T-helper 17 cell (primary cell): ENCODE data around the gene GBX2. TPM values are rescaled to one million over a fixed set of nuclear protein-coding genes. Genes with fewer than 3 reads are reported as not detected.

Experiments
- ATAC-seq: fragments of 150-1000 bp; cut with Tn5 transposase; 2 replicates; pipeline ENCODE4 v1.10.0; 2021; ENCODE audit warnings: mild to moderate bottlenecking, moderate library complexity
- DNase-seq, 3 donors: peaks; one replicate each; pipeline versions ENCODE4 v3.0.0 to v3.0.0-alpha.2; 2020 to 2021
- H3K9me3 ChIP-seq: one replicate; pipeline ENCODE4 v1.7.0; 2013; ENCODE audit warnings: low read length, mild to moderate bottlenecking; ENCODE audit not compliant: control insufficient read depth, poor library complexity, severe bottlenecking
- H3K27ac Mint-ChIP-seq: one replicate; pipeline ENCODE4 v1.8.0; 2022; ENCODE audit warnings: mild to moderate bottlenecking, moderate library complexity, mixed read lengths
- H3K27me3 Mint-ChIP-seq: one replicate; pipeline ENCODE4 v1.8.0; 2022; ENCODE audit warnings: mixed read lengths
- H3K36me3 Mint-ChIP-seq: one replicate; pipeline ENCODE4 v1.8.0; 2022; ENCODE audit warnings: low read depth, mixed read lengths
- H3K4me1 Mint-ChIP-seq: one replicate; pipeline ENCODE4 v1.8.0; 2022; ENCODE audit warnings: mild to moderate bottlenecking, mixed read lengths
- H3K4me3 Mint-ChIP-seq: one replicate; pipeline ENCODE4 v1.8.0; 2022; ENCODE audit warnings: mild to moderate bottlenecking, moderate library complexity, mixed read lengths
- total RNA-seq, 4 donors: library from RNA in 2 of 4; stranded (reverse) in 2 of 4; gene quantifications; one replicate each; pipeline ENCODE4 v1.2.3 and lab custom pipeline; 2022 to 2026

The GBX2 gene
- total RNA-seq, 2 donors from 2014 or later, result not detected

- H3K9me3 ChIP-seq, result no peaks in the 10 kb centered on the region
- no peak overlapping the region for H3K4me3 Mint-ChIP-seq
- ATAC-seq (no peak), DNase-seq (no peak)
- H3K36me3 Mint-ChIP-seq, result no peaks in the 10 kb centered on the region
- peaks cover 16% of the 10 kb centered on the region for H3K27me3 Mint-ChIP-seq
- H3K4me1 Mint-ChIP-seq, result no peaks in the 10 kb centered on the region
- H3K27ac Mint-ChIP-seq, result no peak overlapping the region
Measured at GRCh38 chr2:236120829-236121228, 47.4 kb downstream of the GBX2 start.

- ATAC-seq, result no peak
- no peaks in the 10 kb centered on the region for H3K9me3 ChIP-seq
- DNase-seq, result no peak
- Mint-ChIP-seq H3K4me3 (no peak overlapping the region), H3K27ac (no peak overlapping the region), H3K27me3 (peaks cover 16% of the 10 kb centered on the region), H3K36me3 (no peaks in the 10 kb centered on the region), H3K4me1 (no peaks in the 10 kb centered on the region)
Measured at GRCh38 chr2:236120141-236120601, 48.0 kb downstream of the GBX2 start.

GRCh38 chr2:236119476-236119875 lies 48.7 kb downstream of the GBX2 start:
- no peak for DNase-seq
- H3K9me3 ChIP-seq, result no peaks in the 10 kb centered on the region
- Mint-ChIP-seq H3K4me3 (no peak overlapping the region), H3K4me1 (no peaks in the 10 kb centered on the region), H3K27me3 (peaks cover 16% of the 10 kb centered on the region), H3K27ac (no peak overlapping the region), H3K36me3 (no peaks in the 10 kb centered on the region)
- ATAC-seq, result no peak

DNA sequence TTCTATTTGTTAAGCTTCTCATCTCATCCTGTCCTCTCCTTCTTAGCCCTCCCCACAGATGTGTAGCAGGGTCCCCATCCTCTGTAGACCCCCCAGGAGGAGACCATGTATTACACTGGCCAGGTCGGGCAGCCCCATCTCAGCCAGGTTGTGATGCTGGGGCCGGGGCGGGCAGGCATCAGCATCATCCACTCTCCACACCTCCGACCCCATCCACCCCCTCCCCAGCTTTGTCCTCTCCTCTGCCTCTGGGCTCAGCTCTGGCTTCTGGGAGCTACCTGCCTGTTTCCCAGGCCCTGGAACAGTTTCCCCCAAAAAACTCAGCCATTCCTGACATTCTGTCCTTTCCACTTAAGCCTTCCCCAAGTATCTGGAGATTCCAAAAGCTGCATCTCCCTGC lies 49.2 kb downstream of the GBX2 start:
- ATAC-seq (no peak), DNase-seq (no peak)
- Mint-ChIP-seq H3K4me3 (no peak overlapping the region), H3K27me3 (peaks cover 16% of the 10 kb centered on the region), H3K4me1 (no peaks in the 10 kb centered on the region), H3K27ac (no peak overlapping the region), H3K36me3 (no peaks in the 10 kb centered on the region)
- H3K9me3 ChIP-seq, result no peaks in the 10 kb centered on the region

- H3K36me3 Mint-ChIP-seq, result no peaks in the 10 kb centered on the region
- no peak for ATAC-seq
- H3K27ac Mint-ChIP-seq, result no peak overlapping the region
- H3K27me3 Mint-ChIP-seq, result peaks cover 16% of the 10 kb centered on the region
- H3K4me1 Mint-ChIP-seq, result no peaks in the 10 kb centered on the region
- no peaks in the 10 kb centered on the region for H3K9me3 ChIP-seq
- no peak overlapping the region for H3K4me3 Mint-ChIP-seq
- no peak for DNase-seq
Measured at GRCh38 chr2:236117861-236118269, 50.3 kb downstream of the GBX2 start.

DNA sequence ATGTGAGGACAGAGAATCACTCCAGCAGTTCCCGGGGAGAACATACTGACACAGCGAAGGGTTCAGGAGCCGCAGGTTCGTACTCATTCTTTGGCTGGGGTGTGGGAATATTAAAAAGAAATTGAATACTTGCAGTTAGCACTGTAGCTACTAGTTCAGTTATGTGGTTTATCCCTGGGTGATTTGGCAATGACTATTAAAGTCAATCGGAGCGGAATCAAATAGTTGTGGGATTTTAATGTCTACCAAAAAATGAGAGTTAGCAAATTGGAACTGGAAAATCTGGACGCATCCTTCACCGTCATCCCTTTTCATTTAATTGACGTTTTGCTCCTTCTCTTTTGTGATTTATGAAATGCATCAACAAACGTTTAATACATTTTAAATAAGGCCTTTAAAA lies 50.8 kb downstream of the GBX2 start:
- no peak overlapping the region for H3K4me3 Mint-ChIP-seq
- no peak overlapping the region for H3K27ac Mint-ChIP-seq
- peaks cover 16% of the 10 kb centered on the region for H3K27me3 Mint-ChIP-seq
- DNase-seq (no peak), ATAC-seq (no peak)
- no peaks in the 10 kb centered on the region for H3K9me3 ChIP-seq
- no peaks in the 10 kb centered on the region for H3K4me1 Mint-ChIP-seq
- no peaks in the 10 kb centered on the region for H3K36me3 Mint-ChIP-seq

Other genes with a start within 250 kb of the GBX2 start
- gene ASB18, start 96.0 kb upstream of the GBX2 start, total RNA-seq, result not detected